CD1c-positive myeloid dendritic cell (primary cell): ENCODE data around the gene LRMDA.

Experiments
- DNase-seq: peaks from one replicate; pipeline ENCODE4 v3.0.0-alpha.2; 2016; ENCODE audit errors: extremely low spot score

Gene LRMDA

DNA sequence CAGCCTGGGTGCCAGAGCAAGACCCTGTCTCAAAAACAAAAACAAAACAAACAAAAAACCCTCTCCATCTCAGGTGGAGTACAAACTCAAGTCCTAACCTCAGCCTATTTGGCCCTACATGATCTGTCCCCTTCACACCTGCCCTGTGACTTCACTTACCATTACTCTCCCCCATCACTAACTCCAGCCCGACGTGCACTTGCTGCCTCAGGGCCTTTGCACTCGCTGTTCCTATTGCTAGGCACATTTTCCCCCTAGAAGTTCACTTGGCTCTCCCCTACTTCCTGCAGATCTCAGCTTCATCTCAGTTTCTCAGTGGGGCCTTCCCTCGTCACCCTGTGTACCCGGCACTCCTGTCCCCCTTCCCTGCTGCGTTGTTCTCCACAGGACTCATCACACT lies 8.5 kb upstream of the LRMDA start:
- DNase-seq = no peak

DNA sequence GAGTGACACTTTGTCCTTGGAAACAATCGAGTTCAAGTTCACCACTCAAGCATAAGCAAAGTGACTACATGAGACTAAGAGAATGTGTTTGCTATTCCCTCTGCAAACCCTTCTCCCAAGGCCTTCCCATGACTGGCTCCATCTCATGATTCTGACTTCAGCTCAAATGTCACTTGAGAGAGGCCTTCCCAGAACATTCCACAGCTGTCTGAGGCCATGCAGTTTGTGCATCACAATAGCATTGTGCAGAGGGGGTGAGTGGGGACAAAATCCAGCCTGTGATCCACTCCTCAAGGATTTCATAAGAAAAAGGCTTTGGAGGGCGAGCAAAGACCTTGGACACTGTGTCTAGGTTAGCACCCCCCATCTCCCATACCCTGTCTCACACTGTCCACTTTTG lies 6.9 kb upstream of the LRMDA start:
- no peak for DNase-seq

DNA sequence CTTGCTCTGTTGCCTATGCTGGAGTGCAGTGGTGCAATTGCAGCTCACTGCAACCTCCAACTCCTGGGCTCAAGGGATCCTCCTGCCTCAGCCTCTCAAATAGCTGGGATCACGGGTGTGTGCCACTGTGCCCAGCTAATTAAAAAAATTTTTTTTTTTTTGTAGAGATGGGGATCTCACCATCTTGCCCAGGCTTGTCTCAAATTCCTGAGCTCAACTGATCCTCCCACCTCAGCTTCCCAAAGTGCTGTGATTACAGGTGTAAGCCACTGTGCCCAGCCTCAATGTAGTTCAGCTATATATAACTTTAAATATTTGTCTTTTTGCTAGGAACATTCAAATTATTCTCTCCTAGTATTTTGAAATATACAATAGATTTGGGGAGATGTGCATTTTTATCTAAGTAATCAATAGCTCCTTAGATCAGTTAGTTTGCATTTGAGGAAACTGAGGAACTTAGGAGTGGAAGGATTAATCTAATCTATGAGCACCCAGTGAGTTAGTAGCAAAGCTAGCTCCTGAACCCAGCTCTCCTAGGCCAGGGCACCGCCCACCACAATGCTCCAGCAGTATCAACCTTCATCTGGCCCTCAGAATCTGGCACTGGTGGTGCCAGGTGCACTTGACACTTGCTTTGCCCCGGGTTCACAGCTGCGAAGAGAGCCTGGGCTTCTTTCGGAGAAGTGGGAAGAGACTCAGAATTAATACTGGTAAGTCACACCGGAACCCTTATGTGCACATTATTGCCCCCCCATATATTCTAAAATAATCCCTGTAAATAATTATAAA lies 5.9 kb upstream of the LRMDA start:
- DNase-seq = no peak

DNA sequence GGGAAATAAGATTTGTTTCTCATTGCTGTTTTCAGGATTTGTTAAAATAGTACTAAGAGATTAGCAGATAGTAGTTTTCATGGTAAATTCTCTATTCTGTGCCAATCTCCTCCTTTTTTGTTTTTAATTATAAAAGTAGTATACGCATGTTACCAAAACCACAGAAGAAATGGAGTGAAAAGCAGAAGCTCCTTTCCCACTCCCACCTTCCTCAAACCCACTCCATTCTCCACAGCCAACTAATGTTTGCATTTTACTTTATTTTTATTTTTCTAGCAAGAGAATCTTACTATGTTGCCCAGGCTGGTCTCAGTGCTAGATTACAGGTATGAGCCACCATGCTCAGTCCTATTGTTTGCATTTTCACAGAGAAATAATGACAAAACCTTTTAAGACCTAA lies 4.5 kb upstream of the LRMDA start:
- DNase-seq = no peak

DNA sequence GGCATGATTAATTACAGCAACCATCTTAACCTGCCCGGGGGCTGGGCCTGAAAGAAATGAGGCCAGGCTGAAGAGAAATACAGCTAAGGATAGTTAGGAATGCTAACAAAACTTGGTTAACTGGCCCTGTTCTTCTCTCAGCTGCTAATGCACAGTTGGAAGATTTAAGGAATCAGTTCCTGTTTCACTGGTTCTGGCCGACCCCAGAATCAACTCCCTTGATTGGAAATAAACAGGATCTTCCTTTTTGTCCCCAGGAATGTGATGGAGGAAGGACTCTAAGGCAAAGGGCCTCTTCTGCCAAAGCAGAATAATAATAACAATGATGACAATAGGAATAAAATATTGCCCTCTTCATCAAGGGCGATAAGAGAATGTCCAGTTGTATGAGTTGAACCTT lies 3.5 kb upstream of the LRMDA start:
- peak; percentile 23 for DNase-seq

DNA sequence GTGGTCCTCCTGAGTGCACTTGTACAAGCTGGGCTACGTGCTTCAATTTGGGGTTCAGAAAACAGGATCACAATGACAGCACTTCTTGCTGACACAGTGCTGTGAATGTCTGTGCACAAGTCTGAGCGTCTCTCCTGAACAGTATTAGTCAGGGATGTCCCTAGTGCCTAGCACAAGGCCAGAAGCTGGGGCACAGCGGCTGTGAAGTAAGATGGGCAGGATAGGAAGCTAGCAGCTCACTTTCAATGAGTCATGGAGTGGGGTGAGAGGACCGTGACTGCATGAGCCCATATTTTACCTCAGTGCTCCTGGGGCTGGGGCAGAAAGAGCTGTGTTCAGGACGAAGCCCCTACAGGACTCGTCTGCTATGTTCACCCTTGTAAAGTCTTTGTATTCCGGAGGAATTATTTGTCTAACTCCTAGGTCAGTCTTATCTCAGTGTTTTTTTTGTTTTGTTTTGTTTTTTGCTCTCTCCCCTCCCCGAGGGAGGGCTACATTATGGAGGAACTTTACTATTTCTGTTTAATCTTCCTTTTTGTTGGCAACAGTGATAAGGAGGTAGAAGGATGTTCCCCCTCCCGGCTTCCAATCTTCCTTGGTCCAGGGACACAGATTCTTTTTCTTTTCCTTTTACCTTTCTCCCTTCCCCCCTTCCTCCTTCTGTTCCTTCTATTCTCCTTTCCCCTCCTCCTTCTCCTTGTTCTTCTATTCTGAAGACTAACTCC lies 2.8 kb upstream of the LRMDA start:
- DNase-seq = peak; percentile 26

DNA sequence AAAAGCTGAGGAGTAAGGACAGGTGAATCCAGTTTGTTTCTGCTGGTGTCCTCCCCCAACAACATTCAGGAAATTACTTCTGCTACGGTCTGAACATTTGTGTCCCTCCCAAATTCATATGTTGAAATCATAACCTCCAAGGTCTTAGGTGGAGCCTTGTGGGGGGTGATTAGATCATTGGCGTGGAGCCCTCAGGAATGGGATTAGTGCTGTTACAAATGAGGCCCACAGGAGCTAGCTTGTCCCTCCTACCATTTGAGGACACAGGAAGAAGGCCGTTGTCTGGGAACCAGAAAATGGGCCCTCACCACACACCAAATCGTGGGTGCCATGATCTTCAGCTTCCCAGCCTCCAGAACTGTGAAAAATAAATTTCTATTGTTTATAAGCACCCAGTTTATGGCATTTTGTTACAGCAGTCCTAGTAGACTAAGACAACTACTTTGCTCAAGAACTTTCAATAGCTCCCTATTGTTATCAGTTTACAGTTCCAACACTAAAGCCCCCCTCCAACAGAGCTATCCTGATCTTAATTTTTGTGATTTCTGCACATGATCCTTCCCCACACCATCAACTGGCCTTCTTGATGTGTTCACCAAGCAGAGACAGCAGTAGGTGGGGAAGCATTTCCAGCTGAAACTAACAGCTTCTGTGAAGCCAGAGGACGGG lies 2.1 kb upstream of the LRMDA start:
- DNase-seq = no peak

DNA sequence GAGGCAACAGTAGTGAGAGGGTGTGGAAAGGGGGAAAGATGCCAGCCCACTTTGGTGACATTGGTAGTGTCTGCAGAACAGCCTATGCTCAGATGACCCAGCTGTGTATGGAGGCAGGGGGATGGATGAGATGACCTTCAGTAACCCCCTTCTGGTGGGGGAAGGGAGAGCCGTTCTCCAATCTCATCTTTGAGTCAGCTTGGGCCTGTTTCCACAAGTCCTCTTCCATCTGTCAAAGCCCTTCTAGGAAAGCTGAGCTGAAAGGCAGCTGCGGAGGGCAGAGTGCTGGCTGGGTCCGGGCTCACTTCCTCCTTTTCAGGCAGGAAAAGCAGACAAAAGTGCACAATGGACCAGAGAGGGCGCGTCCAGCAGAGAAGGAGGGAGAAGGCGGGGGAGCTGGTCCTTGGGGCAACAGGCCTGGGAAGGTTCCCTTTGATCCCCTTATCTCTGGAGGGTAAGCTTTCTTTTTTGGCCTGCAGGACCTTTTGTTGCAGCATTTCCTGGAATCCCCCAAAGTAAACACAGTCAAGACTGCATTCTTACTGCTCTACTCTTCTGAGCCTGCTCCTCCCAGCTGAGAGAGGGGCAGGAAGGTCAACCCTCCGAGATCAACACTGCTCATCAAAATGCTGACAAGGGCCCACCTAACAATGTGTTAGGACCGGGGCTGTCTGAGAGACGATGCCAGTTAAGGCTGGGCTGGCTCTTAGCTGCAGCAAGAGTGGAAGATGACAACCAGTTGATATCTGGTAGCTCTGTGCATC lies 1.2 kb upstream of the LRMDA start:
- DNase-seq = peak; percentile 66

DNA sequence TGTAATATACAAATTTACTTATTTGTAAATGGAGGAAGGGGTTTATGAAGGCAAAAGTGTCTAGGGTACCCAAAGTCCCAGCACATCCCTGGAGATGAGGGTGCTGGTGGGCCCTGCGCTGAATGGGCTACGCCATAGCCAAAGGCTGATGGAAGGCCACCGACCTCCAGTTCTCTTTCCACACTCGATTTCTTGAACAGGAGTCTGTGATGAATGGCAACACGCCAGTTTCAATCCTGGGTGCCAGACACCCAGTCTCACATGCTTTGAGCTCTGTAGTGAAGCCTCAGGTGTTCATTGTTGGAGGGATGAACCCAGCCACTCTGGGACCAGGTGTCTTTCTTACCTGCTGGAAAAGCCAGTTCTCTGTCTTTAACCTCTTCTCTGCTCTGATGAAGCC lies 752 bp downstream of the LRMDA start:
- no peak for DNase-seq

DNA sequence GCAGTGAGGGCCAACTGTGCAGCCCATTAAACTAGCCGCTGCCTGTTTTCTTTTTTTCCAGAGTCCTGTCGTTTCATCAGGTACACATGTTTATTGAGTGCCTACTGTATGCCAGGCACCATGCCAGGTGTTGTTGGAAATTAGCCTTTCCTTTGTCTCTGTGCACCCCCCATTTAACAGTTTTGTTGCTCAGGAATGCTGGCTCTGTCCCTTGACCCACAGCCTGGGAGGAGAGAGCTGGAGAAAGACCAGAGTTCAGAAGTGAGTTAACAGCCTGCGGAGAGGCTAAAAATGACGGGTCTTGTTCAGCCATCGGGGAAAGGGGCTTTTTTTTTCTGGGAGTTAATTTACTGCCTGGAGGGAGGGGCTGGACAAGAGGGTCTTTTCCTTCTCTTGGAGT lies 1.3 kb downstream of the LRMDA start:
- no peak for DNase-seq

DNA sequence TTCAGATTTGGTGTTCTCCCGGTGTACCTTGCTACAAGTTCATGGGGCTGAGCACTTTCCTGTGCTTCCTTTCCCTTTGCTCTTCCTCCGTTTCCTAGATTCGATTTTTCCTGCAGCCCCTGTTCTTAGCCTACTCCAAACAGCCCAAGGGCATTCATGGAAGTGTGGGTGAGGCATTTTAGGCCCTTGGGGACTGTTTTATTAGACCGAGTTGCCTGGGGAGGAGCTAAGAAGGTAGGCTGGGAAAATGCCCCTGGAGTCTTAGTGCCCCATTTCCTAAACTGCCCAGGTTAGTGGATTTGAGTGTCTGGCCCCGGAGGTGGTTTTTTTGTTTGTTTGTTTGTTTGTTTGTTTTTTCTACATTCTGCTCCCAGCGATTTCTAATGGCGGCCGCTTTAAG lies 1.8 kb downstream of the LRMDA start:
- no peak for DNase-seq

DNA sequence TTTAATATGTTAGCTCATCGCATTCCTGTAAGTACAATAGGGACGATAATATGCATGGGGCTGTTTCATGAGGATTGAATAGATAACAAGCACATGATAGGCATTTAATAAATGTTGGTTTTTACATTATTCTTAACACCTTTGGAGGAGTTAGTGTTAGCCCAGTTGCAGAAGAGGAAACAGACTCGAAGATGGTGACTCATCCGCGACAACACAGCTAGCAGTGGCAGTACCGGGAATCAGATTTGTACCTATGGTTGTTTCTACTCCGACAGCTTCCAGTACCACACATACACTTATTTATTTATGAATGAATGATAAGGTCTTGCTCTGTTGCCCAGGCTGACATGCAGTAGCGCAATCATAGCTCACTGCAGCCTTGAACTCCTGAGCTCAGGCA lies 2.9 kb downstream of the LRMDA start:
- DNase-seq = peak; percentile 24

DNA sequence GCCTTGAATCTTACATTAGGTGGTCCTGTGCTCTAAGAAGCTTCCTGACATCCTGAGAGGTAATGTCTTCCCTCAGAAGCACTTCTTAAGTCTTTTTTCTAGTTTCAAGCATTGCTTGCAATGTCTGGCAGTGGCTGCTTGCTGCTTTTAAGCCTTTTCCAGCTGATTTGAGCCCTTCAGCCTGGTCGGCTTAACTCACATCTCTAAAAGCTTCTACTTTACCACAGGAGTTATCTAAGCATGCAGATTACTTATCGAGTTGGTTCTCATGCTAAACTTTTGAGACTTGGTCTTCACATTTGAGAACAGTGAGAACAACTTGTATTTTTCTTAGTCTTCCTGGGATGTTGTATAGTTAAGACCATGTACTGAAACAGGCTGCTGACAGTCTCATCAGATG lies 3.9 kb downstream of the LRMDA start:
- no peak for DNase-seq

DNA sequence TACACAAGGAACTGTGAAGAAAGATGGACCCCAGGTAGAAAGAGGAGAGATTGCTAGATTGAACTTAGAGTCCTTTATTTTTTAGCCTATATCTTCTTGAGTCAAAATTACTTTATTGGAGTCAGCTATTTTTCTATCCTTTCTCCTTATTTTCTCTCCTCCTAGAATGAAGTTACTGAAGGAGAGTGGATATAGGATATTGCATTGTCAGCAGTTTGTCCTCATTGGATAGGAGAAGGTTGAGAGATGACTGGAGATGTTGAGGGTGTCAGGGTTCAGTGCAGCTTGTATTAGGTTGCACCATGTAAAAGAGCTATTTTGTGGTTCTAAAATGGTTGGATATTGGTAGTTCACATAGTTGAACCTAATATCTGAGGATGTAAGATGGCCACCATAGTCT lies 5.5 kb downstream of the LRMDA start:
- no peak for DNase-seq

DNA sequence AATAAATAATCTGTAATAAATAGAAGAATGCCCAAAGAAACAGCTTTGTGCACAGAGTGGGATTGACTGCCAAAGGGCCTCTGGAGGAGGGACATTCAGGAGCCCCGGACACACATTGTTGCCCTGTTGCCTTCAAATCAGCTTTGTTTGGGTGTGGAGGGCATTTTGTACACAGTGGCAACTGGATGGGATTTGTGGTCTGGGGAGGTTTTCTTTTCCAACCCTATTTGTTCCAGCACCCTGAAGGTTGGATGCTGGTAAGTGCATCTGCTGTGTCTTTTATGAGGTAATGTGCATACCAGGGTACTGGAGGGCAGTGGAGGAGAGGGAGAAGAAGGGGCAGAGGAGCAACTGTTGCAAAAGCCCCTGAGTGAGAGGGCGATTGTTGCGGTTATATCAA lies 6.3 kb downstream of the LRMDA start:
- no peak for DNase-seq

DNA sequence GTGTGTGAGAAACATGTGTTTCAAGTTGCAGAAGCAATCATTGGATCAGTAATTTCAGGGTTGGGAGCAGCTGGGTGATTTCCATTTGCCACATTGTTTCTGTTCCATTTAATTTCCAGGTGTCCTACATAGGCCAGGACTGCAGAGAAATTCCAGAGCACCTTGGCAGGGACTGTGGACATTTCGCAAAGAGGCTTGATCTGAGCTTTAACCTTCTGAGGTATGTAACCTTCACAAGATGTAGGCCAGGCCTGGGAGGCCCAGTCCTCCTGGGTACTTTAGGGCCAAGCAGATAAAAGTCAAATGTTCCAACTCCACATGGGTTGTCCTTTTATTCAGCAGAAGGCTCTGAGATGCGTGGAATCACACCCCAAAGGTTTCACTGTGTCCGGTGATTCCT lies 6.9 kb downstream of the LRMDA start:
- DNase-seq = no peak

DNA sequence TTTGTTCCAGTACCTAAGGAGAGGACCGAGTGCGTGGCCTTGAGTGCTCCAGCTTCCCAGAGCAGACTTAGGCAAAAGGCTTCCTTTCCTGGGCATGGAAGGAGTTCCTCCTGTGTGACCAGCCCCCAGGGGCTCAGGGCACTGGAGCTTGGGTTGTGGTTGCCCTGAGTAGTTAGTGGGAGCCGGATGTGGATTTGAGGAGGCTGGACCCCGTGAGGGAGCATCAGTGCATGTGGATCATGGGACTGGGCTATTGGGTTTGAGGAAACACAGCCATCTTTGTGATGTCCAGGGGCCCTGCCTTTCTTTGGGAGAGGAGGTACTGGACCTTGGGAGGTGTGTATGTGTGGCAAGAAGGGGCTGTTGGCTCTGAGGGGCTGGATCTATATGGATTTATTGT lies 8.4 kb downstream of the LRMDA start:
- no peak for DNase-seq

DNA sequence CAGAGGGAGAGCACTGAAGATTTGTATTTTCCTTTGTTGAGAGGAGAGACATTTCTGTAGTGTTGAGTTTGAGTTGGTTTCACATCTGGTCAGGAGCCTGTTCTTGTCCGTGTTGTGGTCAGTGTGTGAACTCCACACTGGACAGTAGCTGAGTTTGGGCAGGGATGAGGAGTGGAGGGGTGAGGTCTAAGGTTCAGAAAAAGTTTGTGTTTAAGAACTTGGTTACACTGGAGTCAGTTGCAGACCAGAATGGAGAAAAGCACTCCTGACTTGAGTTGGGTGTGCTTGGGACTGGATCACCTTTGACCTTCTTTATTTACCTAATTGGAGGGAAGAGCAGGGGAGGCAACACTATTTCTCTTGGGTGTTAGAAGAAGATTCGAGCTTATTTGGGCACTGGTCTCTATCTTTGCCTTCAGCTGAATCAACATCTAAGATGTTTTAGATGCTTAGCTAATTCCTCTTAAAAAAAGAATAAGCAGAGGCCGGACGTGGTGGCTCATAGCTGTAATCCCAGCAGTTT lies 8.9 kb downstream of the LRMDA start:
- DNase-seq = no peak

DNA sequence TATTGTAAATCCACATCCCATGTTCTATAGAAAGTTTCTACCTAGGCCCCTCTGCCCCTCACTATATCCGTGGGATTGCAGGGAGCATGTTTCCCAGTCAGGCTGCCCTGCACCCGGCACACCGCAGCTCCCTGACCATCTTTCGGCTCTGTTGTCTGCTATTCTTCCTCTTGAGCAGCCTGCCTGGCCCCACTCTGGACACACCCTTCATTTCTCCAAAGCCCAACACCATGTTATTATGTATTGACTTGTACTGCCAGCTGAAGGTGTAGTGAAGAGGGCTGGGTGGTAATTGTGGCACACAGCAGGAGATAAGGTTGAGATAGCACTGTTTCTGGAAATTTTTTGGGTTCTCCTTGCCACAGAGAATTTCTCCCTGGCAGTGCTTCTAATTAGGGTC lies 9.8 kb downstream of the LRMDA start:
- no peak for DNase-seq

DNA sequence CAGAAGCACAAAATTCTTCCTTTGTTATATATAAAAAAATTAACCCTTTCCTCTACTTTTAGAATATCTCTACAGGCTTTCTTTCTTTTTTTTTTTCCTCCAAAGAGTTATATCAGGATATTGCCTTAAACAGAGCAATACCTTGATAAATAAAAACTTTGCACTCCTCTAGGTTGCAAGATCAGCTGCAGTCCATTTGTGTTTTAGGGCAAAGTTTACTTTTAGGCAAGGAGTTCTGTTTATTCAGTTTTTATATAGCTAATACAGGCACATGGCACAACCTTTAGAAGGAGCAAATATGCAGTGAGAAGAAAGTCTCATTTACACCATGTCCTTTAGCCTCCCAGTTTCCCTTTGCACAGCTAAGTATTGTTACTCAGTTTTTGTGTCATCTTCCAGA lies 10.3 kb downstream of the LRMDA start:
- no peak for DNase-seq

DNA sequence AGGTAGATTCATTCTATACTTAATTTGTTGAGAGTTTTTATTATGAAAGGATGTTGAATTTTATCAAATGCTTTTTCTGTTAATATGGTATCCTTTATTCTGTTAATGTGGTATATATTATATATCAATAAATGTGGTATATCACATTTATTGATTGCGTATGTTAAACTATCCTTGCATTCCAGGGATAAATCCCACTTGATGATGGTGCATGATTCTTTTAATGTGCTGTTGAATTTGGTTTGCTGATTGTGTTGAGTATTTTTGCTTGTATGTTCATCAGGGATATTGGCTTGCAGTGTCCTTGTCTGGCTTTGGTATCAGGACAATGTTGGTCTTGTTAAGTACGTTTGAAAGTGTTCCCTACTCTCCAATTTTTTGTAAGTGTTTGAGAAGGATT lies 11.9 kb downstream of the LRMDA start:
- no peak for DNase-seq

DNA sequence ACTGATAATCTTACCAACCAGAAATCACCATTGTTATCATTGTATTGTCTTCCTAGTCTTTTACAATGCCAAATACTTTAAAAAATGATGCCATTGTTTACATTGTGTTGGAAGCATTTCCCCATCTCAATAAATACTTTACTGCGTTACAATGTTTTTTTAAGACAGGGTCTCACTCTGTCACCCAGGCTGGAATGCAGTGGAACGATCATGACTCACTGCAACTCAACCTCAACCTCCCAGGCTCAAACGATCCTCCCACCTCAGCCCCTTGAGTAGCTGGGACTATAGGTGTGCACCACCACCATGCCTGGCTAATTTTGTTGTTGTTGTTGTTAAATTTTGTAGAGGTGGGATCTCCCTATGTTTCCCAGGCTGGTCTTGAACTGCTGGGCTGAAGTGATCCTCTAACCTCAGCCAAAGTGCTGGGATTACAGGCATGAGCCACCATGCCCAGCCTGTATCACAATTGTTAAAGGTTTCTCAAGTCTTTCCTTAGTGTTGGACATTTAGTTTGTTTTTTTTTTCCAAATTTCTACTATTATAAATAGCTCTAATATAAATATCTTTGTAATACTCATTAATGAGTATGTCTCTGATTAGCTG lies 13.5 kb downstream of the LRMDA start:
- no peak for DNase-seq
